Osteocyte (in vitro differentiated cells): ENCODE measurements around the gene EXOC5. TPM values are rescaled to one million over a fixed set of nuclear protein-coding genes. Genes with fewer than 3 reads are reported as not detected.
"Not testable (repeated sequence)": the region's sequence is repeated elsewhere in the genome, so short reads cannot be mapped to it uniquely, and the experiment has no call there.

Experiments
- DNase-seq: peaks from one replicate; pipeline ENCODE4 v3.0.0; 2021; ENCODE audit warnings: mixed read lengths; ENCODE audit not compliant: unreplicated experiment; ENCODE audit errors: extremely low spot score
- H3K27ac Mint-ChIP-seq: one replicate; pipeline ENCODE4 v1.8.0; 2021; ENCODE audit warnings: mild to moderate bottlenecking, mixed read lengths; ENCODE audit not compliant: unreplicated experiment
- H3K27me3 Mint-ChIP-seq: one replicate; pipeline ENCODE4 v1.8.0; 2021; ENCODE audit warnings: mixed read lengths; ENCODE audit not compliant: unreplicated experiment
- H3K36me3 Mint-ChIP-seq: one replicate; pipeline ENCODE4 v1.8.0; 2021; ENCODE audit warnings: mixed read lengths; ENCODE audit not compliant: unreplicated experiment
- H3K4me1 Mint-ChIP-seq: one replicate; pipeline ENCODE4 v1.8.0; 2021; ENCODE audit warnings: mixed read lengths; ENCODE audit not compliant: unreplicated experiment
- H3K4me3 Mint-ChIP-seq: one replicate; pipeline ENCODE4 v1.8.0; 2021; ENCODE audit warnings: mild to moderate bottlenecking, moderate library complexity, mixed read lengths; ENCODE audit not compliant: unreplicated experiment
- H3K9me3 Mint-ChIP-seq: one replicate; pipeline ENCODE4 v1.8.0; 2021; ENCODE audit warnings: mixed read lengths; ENCODE audit not compliant: unreplicated experiment
- total RNA-seq: library from RNA; stranded (reverse); gene quantifications from 2 replicates; pipeline ENCODE4 v1.2.1, GENCODE V29; 2021
- TF ChIP-seq, protein P1 (sequence below): fragments of 200-600 bp; sonication (generic); IDR thresholded peaks from 2 replicates; pipeline ENCODE4 v1.5.0; 2021; ENCODE audit warnings: antibody characterized with exemption, mild to moderate bottlenecking, moderate library complexity

Gene EXOC5
- total RNA-seq, 1 donor from 2014 or later, result 72.3 TPM

DNA sequence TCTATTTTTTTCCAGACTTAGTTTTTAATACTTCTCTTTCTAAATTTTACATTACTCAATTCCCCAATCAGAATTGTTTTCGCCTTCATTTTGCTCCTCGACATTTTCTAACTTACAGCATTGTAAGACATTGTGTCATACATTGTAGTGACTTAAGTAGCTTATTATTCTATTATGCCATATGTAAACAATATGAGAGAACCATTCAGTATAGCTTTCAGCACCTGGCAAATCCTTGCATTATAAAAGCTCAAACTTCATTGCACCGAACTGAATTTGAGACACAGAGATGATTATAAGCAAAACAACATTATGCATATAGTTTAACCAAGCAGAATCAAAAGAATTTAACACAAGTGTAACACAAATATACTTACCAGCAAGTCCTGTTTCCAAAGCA, 46.8 kb downstream of the EXOC5 start:
- no peak for DNase-seq
- TF ChIP-seq, protein P1, sequence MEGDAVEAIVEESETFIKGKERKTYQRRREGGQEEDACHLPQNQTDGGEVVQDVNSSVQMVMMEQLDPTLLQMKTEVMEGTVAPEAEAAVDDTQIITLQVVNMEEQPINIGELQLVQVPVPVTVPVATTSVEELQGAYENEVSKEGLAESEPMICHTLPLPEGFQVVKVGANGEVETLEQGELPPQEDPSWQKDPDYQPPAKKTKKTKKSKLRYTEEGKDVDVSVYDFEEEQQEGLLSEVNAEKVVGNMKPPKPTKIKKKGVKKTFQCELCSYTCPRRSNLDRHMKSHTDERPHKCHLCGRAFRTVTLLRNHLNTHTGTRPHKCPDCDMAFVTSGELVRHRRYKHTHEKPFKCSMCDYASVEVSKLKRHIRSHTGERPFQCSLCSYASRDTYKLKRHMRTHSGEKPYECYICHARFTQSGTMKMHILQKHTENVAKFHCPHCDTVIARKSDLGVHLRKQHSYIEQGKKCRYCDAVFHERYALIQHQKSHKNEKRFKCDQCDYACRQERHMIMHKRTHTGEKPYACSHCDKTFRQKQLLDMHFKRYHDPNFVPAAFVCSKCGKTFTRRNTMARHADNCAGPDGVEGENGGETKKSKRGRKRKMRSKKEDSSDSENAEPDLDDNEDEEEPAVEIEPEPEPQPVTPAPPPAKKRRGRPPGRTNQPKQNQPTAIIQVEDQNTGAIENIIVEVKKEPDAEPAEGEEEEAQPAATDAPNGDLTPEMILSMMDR, result no peak
- Mint-ChIP-seq H3K27me3 (no peaks in the 10 kb centered on the region), H3K4me1 (peaks cover 8% of the 10 kb centered on the region), H3K27ac (no peak overlapping the region), H3K4me3 (no peak overlapping the region), H3K9me3 (no peaks in the 10 kb centered on the region), H3K36me3 (peaks cover 39% of the 10 kb centered on the region)

DNA sequence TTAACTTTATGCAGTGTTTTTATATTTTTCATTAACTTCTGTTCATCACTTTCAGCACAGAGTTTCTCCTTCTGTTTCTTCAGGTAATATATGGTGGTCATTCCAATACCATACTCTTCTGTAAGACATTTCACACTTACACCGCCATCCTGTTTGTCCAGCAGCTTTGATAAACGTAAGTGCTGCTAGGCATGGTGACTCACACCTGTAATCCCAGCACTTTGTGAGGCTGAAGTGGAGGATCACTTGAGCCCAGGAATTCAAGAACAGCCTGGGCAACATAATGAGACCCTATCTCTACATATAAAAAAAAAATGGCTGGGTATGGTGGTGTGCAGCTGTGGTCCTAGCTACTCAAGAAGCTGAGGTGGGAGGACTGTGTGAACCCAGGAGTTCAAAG, 55.8 kb downstream of the EXOC5 start:
- Mint-ChIP-seq H3K27me3 (no peaks in the 10 kb centered on the region), H3K4me3 (no peak overlapping the region), H3K36me3 (peaks cover 51% of the 10 kb centered on the region), H3K27ac (no peak overlapping the region), H3K4me1 (peaks cover 4% of the 10 kb centered on the region), H3K9me3 (no peaks in the 10 kb centered on the region)
- DNase-seq, result no peak
- TF ChIP-seq, protein P1, result no peak

DNA sequence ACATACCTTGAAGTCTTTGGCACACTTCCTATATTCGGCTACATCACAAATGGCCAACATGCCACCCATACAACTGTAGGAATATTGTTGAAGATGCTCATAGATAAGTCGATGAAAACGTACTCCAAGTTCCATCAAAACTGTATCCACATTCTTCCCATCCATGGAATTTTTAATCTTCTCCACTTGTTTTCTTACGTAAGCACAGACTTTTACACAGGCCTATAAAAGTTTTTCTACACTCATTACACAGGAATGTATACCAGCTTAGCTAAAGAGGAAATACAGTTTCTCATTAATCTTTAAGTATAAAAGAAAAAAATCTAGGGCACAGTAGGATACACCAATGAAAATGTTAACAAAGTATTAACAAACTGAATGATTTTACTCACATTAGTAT, 59.1 kb downstream of the EXOC5 start:
- TF ChIP-seq, protein P1, result no peak
- Mint-ChIP-seq H3K27ac (no peak overlapping the region), H3K27me3 (no peaks in the 10 kb centered on the region), H3K4me3 (no peak overlapping the region), H3K9me3 (no peaks in the 10 kb centered on the region), H3K4me1 (peaks cover 1% of the 10 kb centered on the region), H3K36me3 (peaks cover 35% of the 10 kb centered on the region)
- DNase-seq, result no peak

DNA sequence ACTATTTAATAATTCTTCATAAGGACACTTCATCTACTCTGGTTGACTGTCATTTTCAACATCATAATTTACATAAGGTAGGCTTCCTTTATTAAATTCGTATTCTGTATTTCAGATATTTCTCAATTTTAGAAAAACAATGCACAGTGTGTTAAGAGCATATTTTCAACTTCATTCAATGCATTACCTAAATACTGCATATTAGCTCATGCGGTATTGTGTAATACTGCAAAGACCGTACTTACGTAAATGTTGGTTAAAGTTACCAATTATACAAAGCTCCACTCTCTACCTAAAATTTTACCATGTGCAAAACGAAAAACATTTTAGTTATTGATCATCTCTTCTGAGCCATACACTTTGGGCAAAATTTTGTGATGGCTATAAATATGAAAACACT, 62.8 kb downstream of the EXOC5 start:
- TF ChIP-seq, protein P1, result no peak
- Mint-ChIP-seq H3K4me1 (peaks cover 1% of the 10 kb centered on the region), H3K27ac (no peak overlapping the region), H3K36me3 (peaks cover 18% of the 10 kb centered on the region), H3K27me3 (no peaks in the 10 kb centered on the region), H3K9me3 (no peaks in the 10 kb centered on the region), H3K4me3 (no peak overlapping the region)
- no peak for DNase-seq

DNA sequence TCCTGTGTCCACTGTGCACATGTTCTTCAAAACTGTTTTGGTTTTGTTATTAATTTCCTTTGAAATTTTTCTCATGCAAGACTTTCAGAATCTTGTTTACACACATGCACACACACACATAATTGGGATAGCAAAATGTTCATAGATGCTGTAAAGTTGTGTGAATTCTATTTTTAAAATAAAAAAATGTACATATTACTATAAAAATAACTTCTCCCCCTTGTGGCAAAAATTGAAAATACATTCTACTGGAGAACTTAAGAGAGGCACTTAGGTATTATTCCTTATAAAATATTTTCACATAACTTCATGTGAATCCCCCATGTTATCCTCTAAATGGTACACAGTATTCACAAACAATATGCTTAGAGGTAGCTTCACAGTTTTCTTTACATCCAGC, 66.0 kb downstream of the EXOC5 start:
- DNase-seq, H3K9me3 Mint-ChIP-seq, H3K36me3 Mint-ChIP-seq, H3K4me3 Mint-ChIP-seq, H3K4me1 Mint-ChIP-seq, H3K27ac Mint-ChIP-seq, H3K27me3 Mint-ChIP-seq: not testable (repeated sequence)
- TF ChIP-seq, protein P1, result peak; percentile 51
